ENCODE measurements around the gene ZNF555.
"Not testable (repeated sequence)": the region's sequence is repeated elsewhere in the genome, so short reads cannot be mapped to it uniquely, and the experiment has no call there.

Gene ZNF555

GRCh38 chr19:2840794-2841791 is at the start of gene ZNF555:
TSS of gene ZNF555 (plus strand) at chr19:2841475. CDS start at chr19:2841573, 98 bp downstream.
- peak; percentile 96 for DNase-seq

- DNase-seq = no peak
Measured at GRCh38 chr19:2791876-2792275, 49.4 kb upstream of the ZNF555 start.

DNA sequence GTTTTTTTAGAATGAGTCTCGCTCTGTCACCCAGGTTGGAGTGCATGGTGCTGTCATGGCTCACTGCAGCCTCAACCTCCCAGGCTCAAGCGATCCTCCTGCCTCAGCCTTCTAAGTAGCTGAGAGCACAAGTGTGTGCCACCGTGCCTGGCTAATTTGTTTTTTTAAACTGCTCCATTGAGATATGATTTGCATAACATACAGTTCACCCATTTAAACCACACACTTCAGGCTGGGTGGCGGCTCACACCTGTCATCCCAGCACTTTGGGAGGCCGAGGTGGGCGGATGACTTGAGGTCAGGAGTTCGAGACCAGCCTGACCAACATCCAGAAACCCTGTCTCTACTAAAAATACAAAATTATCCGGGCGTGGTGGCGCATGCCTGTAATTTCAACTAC is 48.6 kb upstream of the ZNF555 start:
- not testable (repeated sequence) for DNase-seq

DNA sequence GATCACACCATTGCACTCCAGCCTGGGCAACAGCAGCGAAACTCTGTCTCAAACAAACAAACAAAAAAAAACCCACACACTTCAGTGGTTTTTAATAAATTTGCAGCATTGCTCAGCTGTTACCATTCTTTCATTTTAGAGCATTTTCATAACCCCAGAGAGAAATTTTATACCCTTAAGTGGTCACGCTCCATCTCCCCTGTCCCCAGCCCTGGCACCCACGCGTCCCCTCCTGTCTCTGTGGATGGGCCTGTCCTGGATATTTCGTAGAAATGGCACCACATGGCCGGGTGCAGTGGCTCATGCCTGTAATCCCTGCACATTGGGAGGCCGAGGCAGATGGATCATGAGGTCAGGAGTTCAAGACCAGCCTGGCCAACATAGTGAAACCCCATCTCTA is 48.1 kb upstream of the ZNF555 start:
- no peak for DNase-seq

DNA sequence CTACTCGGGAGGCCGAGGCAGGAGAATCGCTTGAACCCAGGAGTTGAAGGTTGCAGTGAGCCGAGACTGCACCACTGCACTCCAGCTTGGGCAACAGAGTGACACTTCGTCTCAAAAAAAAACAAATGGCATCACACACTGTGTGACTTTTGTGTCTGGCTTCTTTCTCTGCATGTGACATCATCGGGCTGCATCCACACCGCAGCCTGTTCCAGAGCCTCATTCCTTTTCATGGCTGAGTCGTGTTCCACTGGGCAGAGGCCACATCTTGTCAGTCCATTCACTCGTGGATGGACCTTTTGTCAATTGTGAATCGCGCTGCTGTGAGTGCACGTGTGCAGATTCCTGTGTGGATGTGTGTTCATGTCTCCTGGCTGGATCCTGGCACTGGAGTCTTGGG is 47.7 kb upstream of the ZNF555 start:
- no peak for DNase-seq

GRCh38 chr19:2795827-2796658 is 45.2 kb upstream of the ZNF555 start:
- no peak for DNase-seq

DNA sequence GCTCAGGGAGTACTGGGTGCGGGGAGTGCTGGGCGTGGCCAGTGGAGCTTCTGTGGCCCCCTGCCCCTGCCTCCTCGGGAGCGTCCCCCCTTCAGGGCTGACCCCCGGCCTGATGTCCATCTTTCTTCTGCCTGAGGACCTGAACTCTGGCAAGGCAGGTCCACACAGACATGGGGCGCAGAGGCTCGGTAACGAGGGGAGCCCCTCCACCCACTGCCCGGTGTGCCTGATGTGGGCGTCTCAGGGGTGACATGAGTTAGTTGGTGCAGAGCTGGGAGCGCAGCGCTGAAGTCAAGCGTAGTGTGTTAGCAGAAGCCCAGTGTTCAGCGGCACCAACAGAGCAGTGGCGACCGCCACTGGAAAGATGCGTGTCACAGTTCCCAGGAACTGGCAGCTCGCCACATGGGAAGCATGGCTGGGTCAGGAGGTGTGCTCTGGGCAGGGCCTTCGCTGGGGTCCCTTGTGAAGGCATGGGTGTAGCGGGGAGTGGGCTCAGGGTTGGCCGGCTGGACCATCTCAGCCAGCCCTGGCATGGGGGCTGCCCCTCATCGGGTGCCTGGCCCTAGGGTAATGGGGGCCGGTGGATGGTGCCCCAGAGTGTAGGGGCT is 44.5 kb upstream of the ZNF555 start:
- no peak for DNase-seq

DNA sequence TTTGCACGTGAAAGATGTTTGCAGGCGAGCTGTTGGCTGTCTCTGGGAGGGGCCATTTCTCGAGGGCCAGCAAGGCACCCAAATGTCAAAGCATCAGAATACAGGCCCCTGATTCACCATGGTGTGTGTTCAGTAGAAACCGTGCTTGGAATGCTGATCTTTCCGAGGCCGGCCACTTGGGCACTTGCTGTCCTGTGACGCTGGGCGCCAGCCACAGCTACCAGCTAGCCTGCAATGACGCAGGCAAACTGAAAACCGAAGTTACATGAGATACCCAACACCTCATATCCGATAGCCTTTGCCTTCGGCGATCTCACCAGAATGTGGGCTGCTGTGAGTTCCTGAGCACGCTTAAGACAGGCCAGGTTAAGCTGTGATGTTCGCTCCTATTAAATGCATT is 44.0 kb upstream of the ZNF555 start:
- DNase-seq = no peak

- DNase-seq = no peak
Measured at GRCh38 chr19:2798158-2798685, 43.1 kb upstream of the ZNF555 start.

GRCh38 chr19:2798733-2799132 is 42.5 kb upstream of the ZNF555 start:
- DNase-seq = no peak

DNA sequence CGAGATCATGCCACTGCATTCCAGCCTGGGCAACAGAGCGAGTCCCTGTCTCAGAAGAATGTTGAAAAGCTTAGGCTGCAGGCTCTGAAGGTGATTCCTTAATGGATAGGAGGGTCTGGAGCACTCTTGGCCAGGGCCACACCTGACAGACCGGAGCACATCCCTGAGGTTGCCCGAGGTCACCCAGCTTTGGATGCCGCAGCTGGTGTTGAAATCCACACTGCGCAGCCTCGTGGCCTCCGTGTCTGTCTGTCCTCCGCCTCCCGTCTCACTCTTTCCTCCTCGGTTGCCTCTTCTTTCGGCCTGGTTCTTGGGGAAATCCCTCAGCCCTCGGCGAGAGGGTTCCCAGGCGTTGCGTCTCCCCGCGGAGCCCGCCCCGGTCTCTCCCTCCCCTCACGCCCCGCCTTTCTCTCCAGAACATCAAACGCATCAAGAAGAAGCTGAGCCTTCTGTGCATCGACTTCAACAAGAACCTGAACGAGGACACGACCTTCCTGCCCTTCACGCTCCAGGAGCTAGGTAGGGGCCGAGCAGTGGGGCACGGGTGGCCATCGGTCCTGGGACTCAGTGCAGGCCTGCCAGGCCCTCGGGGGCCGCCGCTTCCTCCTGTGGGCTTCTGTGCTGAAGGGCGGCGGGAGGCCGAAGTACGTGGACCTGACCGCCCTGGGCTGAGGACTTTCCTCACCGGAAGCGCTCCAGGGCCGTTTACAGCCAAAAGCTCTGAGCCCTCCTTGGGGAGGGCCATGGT is 41.8 kb upstream of the ZNF555 start:
- DNase-seq = no peak

DNA sequence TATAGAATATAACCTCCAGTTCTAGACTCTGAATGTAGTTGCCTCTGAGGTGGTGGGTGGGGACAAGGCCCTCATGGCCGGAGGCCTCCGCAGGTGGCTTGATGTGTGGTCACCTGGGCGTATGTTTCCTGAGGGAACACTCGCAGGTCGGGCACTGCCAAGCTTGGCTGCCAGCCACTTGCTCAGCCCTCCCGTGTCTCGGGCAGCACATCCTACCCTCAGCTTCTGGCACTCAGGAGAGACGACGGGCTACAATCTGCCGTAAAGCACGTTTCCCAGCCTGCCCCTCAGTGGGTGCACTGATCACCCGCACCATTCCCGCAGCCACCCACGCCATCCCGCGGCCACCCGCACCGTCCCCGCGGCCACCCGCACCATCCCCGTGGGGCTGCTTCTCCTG is 40.8 kb upstream of the ZNF555 start:
- no peak for DNase-seq

- no peak for DNase-seq
Measured at GRCh38 chr19:2802826-2803225, 38.4 kb upstream of the ZNF555 start.

- no peak for DNase-seq
Measured at GRCh38 chr19:2803486-2804155, 37.7 kb upstream of the ZNF555 start.

DNA sequence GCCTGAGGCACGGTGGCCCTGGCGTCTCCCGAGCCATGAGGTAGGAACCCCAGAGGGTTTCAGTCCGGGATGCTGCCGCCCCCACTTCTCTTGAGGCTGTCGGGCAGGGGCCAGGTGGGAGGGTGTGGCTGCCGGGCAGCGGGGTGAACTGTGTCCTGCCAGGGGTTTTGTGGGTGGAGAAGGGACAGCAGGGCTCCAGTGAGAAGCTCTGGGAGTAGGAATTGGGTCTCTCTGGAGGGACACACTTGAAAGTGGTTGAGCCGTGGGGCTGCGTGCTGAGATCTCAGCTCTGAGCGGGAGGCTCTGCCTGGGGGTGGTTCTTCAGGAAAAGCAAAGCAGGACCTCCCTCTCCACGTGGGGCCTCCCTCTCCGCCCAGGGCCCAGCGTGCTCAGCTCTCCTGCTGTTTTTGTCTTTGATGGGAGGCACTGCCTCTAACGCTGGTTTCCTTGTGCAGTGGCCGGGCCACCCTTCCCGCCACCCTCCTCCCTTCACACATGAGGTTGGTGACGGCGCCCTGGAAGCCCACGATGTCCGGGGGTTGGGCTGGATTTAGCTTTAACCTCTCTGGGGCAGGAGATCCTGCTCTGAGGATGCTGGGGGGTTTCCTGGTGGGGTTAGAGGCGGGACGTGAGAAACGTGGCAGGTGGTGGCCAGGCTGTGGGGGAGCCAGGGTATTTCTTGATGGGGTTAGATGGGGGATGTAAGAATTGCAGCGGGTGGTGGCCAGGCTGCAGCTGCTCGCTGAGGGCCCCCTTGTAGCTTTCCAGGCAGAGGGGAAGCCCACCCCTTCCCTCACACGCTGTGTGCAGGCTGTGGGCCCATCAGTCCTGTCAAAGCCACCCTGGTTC is 36.9 kb upstream of the ZNF555 start:
- no peak for DNase-seq

- no peak for DNase-seq
Measured at GRCh38 chr19:2805261-2805900, 35.9 kb upstream of the ZNF555 start.

GRCh38 chr19:2805991-2806649 is 35.2 kb upstream of the ZNF555 start:
- no peak for DNase-seq

GRCh38 chr19:2806736-2807378 is 34.4 kb upstream of the ZNF555 start:
- no peak for DNase-seq
